CD14-positive monocyte (primary cell): Measurements from ENCODE around the gene PLCH1. TPM values are rescaled to one million over a fixed set of nuclear protein-coding genes. Genes with fewer than 3 reads are reported as not detected.

Source experiments
- DNase-seq, 3 donors: peaks; one replicate each; pipeline ENCODE4 v3.0.0-alpha.2; 2011 to 2022
- H2AFZ ChIP-seq: 2 replicates; pipeline ENCODE4 v1.6.0; 2012; ENCODE audit warnings: mild to moderate bottlenecking, low read depth, low read length, inconsistent platforms; ENCODE audit not compliant: insufficient read depth, poor library complexity, severe bottlenecking
- H3K27ac ChIP-seq, 2 donors: 1 replicate in 1 of 2; 2 replicates in 1 of 2; pipeline ENCODE4 v1.5.1; 2012 to 2013; ENCODE audit warnings: low read length in 2 of 2, control low read depth in 1 of 2, inconsistent platforms in 1 of 2, low read depth in 1 of 2, mild to moderate bottlenecking in 1 of 2
- H3K27me3 ChIP-seq, 2 donors: one replicate each; pipeline versions ENCODE4 v1.6.0 to v1.6.1; 2011 to 2013; ENCODE audit warnings: low read length in 2 of 2; ENCODE audit not compliant: control insufficient read depth in 2 of 2, insufficient read depth in 2 of 2
- H3K36me3 ChIP-seq, 2 donors: replicated peaks in 1 of 2; 1 replicate in 1 of 2; 2 replicates in 1 of 2; pipeline versions ENCODE4 v1.5.1 to v1.6.1; 2012 to 2013; ENCODE audit warnings: low read length in 2 of 2, control low read depth in 1 of 2, inconsistent platforms in 1 of 2, mild to moderate bottlenecking in 1 of 2; ENCODE audit not compliant: insufficient read depth in 2 of 2, control insufficient read depth in 1 of 2
- H3K4me1 ChIP-seq, 2 donors: 1 replicate in 1 of 2; 2 replicates in 1 of 2; pipeline versions ENCODE4 v1.5.1 to v1.6.1; 2012 to 2013; ENCODE audit warnings: low read length in 2 of 2, control low read depth in 1 of 2, inconsistent platforms in 1 of 2, mild to moderate bottlenecking in 1 of 2, moderate library complexity in 1 of 2; ENCODE audit not compliant: insufficient read depth in 2 of 2, control insufficient read depth in 1 of 2
- H3K4me2 ChIP-seq: replicated peaks from 2 replicates; pipeline ENCODE3; 2012; ENCODE audit warnings: low read length, moderate library complexity, mild to moderate bottlenecking; ENCODE audit not compliant: poor library complexity, severe bottlenecking; ENCODE audit errors: extremely low read depth
- H3K4me3 ChIP-seq, 3 experiments: fragments of 200-600 bp in 1 of 3; sonication (generic) in 1 of 3; replicated peaks in 1 of 3; 1 replicate in 2 of 3; 2 replicates in 1 of 3; pipeline ENCODE4 v1.5.1; 2011 to 2013; ENCODE audit warnings: low read length in 3 of 3, mild to moderate bottlenecking in 3 of 3, control low read depth in 2 of 3, low read depth in 2 of 3, inconsistent platforms in 1 of 3, moderate library complexity in 1 of 3
- H3K79me2 ChIP-seq: 2 replicates; pipeline ENCODE4 v1.6.0; 2012; ENCODE audit warnings: mild to moderate bottlenecking, control low read depth, inconsistent platforms, low read length, moderate library complexity; ENCODE audit not compliant: insufficient read depth
- H3K9ac ChIP-seq: 2 replicates; pipeline ENCODE4 v1.6.0; 2017; ENCODE audit warnings: low read length, mild to moderate bottlenecking; ENCODE audit not compliant: insufficient read depth, poor library complexity, severe bottlenecking
- H3K9me3 ChIP-seq, 2 donors: replicated peaks in 1 of 2; 1 replicate in 1 of 2; 2 replicates in 1 of 2; pipeline versions ENCODE4 v1.5.1 to v1.6.1; 2012 to 2013; ENCODE audit warnings: low read length in 2 of 2, control low read depth in 1 of 2; ENCODE audit not compliant: control insufficient read depth in 1 of 2, insufficient read depth in 1 of 2
- H4K20me1 ChIP-seq: 2 replicates; pipeline ENCODE4 v1.6.0; 2012; ENCODE audit warnings: mild to moderate bottlenecking, low read length, control low read depth, moderate library complexity; ENCODE audit not compliant: insufficient read depth
- H3K27ac Mint-ChIP-seq, 7 donors: one replicate each; pipeline ENCODE4 v1.8.0; 2020; ENCODE audit warnings: mild to moderate bottlenecking in 7 of 7, mixed read lengths in 7 of 7, moderate library complexity in 6 of 7, inconsistent platforms in 2 of 7
- H3K27me3 Mint-ChIP-seq, 3 donors: one replicate each; pipeline ENCODE4 v1.8.0; 2021 to 2022; ENCODE audit warnings: low read depth in 3 of 3, mild to moderate bottlenecking in 3 of 3, mixed read lengths in 3 of 3, moderate library complexity in 3 of 3, inconsistent platforms in 1 of 3
- H3K36me3 Mint-ChIP-seq, 2 donors: one replicate each; pipeline ENCODE4 v1.8.0; 2020; ENCODE audit warnings: mixed read lengths in 2 of 2, inconsistent platforms in 1 of 2, mild to moderate bottlenecking in 1 of 2
- H3K4me1 Mint-ChIP-seq: one replicate; pipeline ENCODE4 v1.8.0; 2020; ENCODE audit warnings: mild to moderate bottlenecking, mixed read lengths
- H3K4me3 Mint-ChIP-seq, 2 donors: one replicate each; pipeline ENCODE4 v1.8.0; 2020; ENCODE audit warnings: mild to moderate bottlenecking in 2 of 2, mixed read lengths in 2 of 2, moderate library complexity in 1 of 2
- H3K9me3 Mint-ChIP-seq, 7 donors: one replicate each; pipeline ENCODE4 v1.8.0; 2020 to 2022; ENCODE audit warnings: mixed read lengths in 7 of 7, mild to moderate bottlenecking in 6 of 7, moderate library complexity in 6 of 7, inconsistent platforms in 2 of 7
- WGBS: methylation state at CpG from one replicate; pipeline ENCODE4 v1.1.5; 2013; ENCODE audit warnings: missing lambda C conversion rate; ENCODE audit not compliant: insufficient coverage; 5-methylcytosine and 5-hydroxymethylcytosine counted together
- intact Hi-C, 2 donors: fragments of 100-400 bp; cut with micrococcal nuclease; formaldehyde crosslinking; loops; one replicate each; pipeline versions ENCODE4 v1.15.0 to v1.15.1; 2023
- polyA plus RNA-seq, 3 donors: library from polyadenylated mRNA; depleted of rRNA in 1 of 3; unstranded in 2 of 3; stranded (reverse) in 1 of 3; fragments of 300-500 nt in 2 of 3; fragments of >200 nt in 1 of 3; fragmentation: Illumina TruSeq in 2 of 3; gene quantifications; 1 replicate in 2 of 3; 2 replicates in 1 of 3; pipeline ENCODE4 v1.2.3, GENCODE V29; 2012 to 2021
- TF ChIP-seq, protein P1 (sequence below): fragments of 200-600 bp; IDR thresholded peaks from one replicate; pipeline ENCODE4 v1.8.0; 2022; ENCODE audit warnings: antibody characterized with exemption, mild to moderate bottlenecking

Gene PLCH1
- polyA plus RNA-seq, 3 donors = not detected

DNA sequence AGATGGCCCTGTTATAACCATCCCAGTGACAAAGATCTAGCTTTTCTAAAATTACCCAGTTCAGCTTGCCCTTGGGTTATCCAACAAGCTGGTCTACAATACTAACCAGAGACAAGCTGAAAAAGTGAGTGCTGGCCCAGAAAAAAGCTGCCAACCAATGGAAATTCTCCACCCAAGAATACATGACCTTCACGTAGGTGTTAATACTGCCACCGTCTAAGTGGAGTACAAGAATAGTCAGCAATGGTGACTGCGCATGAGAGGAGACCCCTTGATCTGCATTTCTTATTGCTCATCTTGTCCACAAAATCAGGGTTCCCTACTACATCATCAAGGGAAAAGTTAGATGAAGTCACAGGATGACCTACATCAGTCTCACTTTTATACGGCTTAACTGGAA lies 15.8 kb upstream of the PLCH1 start:
- H3K9me3 Mint-ChIP-seq = no peaks in the 10 kb centered on the region
- H3K4me3 Mint-ChIP-seq = no peak overlapping the region
- H3K27ac Mint-ChIP-seq = no peak overlapping the region

DNA sequence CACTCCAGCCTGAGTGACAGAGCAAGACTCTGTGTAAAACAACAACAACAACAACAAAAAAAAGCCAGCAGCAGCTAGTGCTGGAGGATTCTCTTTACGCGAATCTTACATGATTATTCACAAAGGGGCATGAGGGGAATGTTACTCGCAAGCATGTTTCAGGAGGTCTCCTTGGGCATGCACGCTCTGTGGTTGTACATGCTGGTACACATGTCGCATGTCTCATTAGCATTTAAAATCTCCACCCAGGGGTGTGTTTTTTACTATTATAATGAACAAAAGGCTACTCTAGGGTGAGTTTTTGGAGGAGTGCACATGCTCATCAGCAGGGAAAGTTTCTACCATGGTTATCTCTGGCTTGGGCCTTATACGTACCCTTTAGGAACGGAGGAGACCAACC lies 12.7 kb upstream of the PLCH1 start:
- no peak overlapping the region for H2AFZ ChIP-seq
- Mint-ChIP-seq H3K27ac (no peak overlapping the region), H3K4me1 (no peaks in the 10 kb centered on the region), H3K9me3 (no peaks in the 10 kb centered on the region), H3K4me3 (no peak overlapping the region), H3K36me3 (no peaks in the 10 kb centered on the region), H3K27me3 (peaks cover 0 to 6% (median 0%) of the 10 kb centered on the region in 3 donors)
- whole genome bisulfite sequencing = 90% methylated on average over 2 of the region's 7 CpGs
- H3K9ac ChIP-seq = no peak overlapping the region
- TF ChIP-seq, protein P1, sequence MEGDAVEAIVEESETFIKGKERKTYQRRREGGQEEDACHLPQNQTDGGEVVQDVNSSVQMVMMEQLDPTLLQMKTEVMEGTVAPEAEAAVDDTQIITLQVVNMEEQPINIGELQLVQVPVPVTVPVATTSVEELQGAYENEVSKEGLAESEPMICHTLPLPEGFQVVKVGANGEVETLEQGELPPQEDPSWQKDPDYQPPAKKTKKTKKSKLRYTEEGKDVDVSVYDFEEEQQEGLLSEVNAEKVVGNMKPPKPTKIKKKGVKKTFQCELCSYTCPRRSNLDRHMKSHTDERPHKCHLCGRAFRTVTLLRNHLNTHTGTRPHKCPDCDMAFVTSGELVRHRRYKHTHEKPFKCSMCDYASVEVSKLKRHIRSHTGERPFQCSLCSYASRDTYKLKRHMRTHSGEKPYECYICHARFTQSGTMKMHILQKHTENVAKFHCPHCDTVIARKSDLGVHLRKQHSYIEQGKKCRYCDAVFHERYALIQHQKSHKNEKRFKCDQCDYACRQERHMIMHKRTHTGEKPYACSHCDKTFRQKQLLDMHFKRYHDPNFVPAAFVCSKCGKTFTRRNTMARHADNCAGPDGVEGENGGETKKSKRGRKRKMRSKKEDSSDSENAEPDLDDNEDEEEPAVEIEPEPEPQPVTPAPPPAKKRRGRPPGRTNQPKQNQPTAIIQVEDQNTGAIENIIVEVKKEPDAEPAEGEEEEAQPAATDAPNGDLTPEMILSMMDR = no peak
- no peaks in the 10 kb centered on the region for H3K79me2 ChIP-seq
- no peaks in the 10 kb centered on the region for H3K4me1 ChIP-seq
- intact Hi-C loops = no loop called here
- H3K9me3 ChIP-seq = no peaks in the 10 kb centered on the region
- H3K27me3 ChIP-seq = no peaks in the 10 kb centered on the region
- DNase-seq = no peak
- H3K36me3 ChIP-seq = no peaks in the 10 kb centered on the region
- H4K20me1 ChIP-seq = no peaks in the 10 kb centered on the region
- H3K27ac ChIP-seq = no peak overlapping the region
- no peak overlapping the region for H3K4me3 ChIP-seq
- H3K4me2 ChIP-seq = no peak overlapping the region

More for the DNA sequence above, 15.8 kb upstream of the PLCH1 start:
- Histone ChIP-seq H3K4me1 (no peaks in the 10 kb centered on the region), H3K27me3 (no peaks in the 10 kb centered on the region), H3K27ac (no peak overlapping the region), H3K9ac (no peak overlapping the region), H3K36me3 (no peaks in the 10 kb centered on the region), H3K9me3 (no peaks in the 10 kb centered on the region), H3K4me2 (no peak overlapping the region), H3K4me3 (no peak overlapping the region), H3K79me2 (no peaks in the 10 kb centered on the region), H4K20me1 (no peaks in the 10 kb centered on the region), H2AFZ (no peak overlapping the region)
- 80% methylated on average over 1 of the region's 4 CpGs for WGBS
- no peaks in the 10 kb centered on the region for H3K36me3 Mint-ChIP-seq
- intact Hi-C loops = no loop called here
- H3K27me3 Mint-ChIP-seq = peaks cover 0 to 4% (median 0%) of the 10 kb centered on the region in 3 donors
- H3K4me1 Mint-ChIP-seq = no peaks in the 10 kb centered on the region
- DNase-seq = no peak
- TF ChIP-seq, protein P1 = no peak
